RWPE2 (cell line): ENCODE results near the gene TCOF1.
"Not testable (repeated sequence)": the region's sequence is repeated elsewhere in the genome, so short reads cannot be mapped to it uniquely, and the experiment has no call there.

Source experiments
- ATAC-seq: fragments of 200-7000 bp; cut with Tn5 transposase; 3 replicates; pipeline ENCODE4 v1.9.1; 2021; ENCODE audit warnings: low read depth
- DNase-seq: peaks from one replicate; pipeline ENCODE4 v3.0.0-alpha.2; 2020; ENCODE audit warnings: low spot score
- H3K27ac ChIP-seq: fragments of 450-650 bp; 2 replicates; pipeline ENCODE4 v1.5.1; 2017; ENCODE audit warnings: mild to moderate bottlenecking; ENCODE audit not compliant: poor library complexity, severe bottlenecking
- H3K27me3 ChIP-seq: fragments of 250-450 bp; sonication (Bioruptor Pico); 2 replicates; pipeline ENCODE4 v1.5.1; 2021; ENCODE audit warnings: mild to moderate bottlenecking, moderate library complexity; ENCODE audit not compliant: insufficient read depth, poor library complexity, severe bottlenecking
- H3K36me3 ChIP-seq: fragments of 250-450 bp; sonication (Bioruptor Pico); 2 replicates; pipeline ENCODE4 v1.5.1; 2020; ENCODE audit warnings: low read depth, mild to moderate bottlenecking, moderate library complexity
- H3K4me1 ChIP-seq: fragments of 250-450 bp; sonication (Bioruptor Pico); 2 replicates; pipeline ENCODE4 v1.5.1; 2021; ENCODE audit warnings: mild to moderate bottlenecking, moderate library complexity; ENCODE audit not compliant: insufficient read depth, poor library complexity, severe bottlenecking
- H3K4me3 ChIP-seq: fragments of 250-450 bp; sonication (Bioruptor Pico); 2 replicates; pipeline ENCODE4 v1.5.1; 2021; ENCODE audit warnings: mild to moderate bottlenecking, moderate library complexity; ENCODE audit not compliant: severe bottlenecking
- H3K9me3 ChIP-seq: fragments of 250-450 bp; sonication (Bioruptor Pico); 2 replicates; pipeline ENCODE4 v1.5.1; 2021; ENCODE audit warnings: mild to moderate bottlenecking, moderate library complexity; ENCODE audit not compliant: severe bottlenecking
- TF ChIP-seq, protein P1 (sequence below): fragments of 450-650 bp; IDR thresholded peaks from one replicate; pipeline ENCODE4 v1.5.1; 2017; ENCODE audit warnings: mild to moderate bottlenecking, moderate library complexity; ENCODE audit not compliant: poor library complexity, severe bottlenecking

The TCOF1 gene

DNA sequence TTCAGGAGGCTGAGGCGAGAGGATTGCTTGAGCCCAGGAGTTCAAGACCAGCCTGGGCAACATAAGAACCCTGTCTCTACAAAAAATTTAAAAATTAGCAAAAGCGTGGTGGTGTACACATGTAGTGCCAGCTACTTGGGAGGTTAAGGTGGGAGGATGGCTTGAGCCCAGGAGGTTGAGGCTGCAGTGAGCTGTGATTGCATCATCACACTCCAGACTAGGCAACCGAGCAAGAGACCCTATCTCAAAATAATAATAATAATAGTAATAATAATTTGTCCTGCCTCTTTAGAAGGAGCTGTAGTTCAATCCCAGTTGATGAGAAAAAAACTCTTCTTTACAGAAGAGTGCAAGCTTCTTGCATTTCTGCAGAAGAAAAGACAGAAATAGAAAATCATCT lies 65.3 kb downstream of the TCOF1 start:
- TF ChIP-seq, protein P1, sequence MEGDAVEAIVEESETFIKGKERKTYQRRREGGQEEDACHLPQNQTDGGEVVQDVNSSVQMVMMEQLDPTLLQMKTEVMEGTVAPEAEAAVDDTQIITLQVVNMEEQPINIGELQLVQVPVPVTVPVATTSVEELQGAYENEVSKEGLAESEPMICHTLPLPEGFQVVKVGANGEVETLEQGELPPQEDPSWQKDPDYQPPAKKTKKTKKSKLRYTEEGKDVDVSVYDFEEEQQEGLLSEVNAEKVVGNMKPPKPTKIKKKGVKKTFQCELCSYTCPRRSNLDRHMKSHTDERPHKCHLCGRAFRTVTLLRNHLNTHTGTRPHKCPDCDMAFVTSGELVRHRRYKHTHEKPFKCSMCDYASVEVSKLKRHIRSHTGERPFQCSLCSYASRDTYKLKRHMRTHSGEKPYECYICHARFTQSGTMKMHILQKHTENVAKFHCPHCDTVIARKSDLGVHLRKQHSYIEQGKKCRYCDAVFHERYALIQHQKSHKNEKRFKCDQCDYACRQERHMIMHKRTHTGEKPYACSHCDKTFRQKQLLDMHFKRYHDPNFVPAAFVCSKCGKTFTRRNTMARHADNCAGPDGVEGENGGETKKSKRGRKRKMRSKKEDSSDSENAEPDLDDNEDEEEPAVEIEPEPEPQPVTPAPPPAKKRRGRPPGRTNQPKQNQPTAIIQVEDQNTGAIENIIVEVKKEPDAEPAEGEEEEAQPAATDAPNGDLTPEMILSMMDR, result no peak
- no peak for DNase-seq
- H3K9me3 ChIP-seq, result no peaks in the 10 kb centered on the region
- no peak overlapping the region for H3K4me3 ChIP-seq
- no peak for ATAC-seq
- no peak overlapping the region for H3K27ac ChIP-seq
- no peaks in the 10 kb centered on the region for H3K27me3 ChIP-seq
- H3K4me1 ChIP-seq, result no peaks in the 10 kb centered on the region
- H3K36me3 ChIP-seq, result no peaks in the 10 kb centered on the region

DNA sequence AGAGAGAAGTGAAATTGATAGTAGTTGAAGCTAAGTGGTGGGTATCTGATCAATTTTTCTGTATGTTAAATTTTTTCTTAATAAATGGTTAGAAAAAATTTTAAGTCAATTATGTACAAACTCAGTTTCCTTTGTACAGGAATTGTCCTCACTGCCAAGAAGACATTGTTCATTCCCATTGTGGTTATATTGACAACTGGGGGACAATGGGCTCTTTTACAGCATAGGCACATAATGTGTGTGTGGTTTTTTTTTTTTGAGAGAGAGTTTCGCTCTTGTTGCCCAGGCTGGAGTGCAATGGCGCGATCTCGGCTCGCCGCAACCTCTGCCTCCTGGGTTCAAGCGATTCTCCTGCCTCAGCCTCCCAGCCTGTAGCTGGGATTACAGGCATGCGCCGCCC lies 68.7 kb downstream of the TCOF1 start:
- H3K36me3 ChIP-seq, H3K27ac ChIP-seq, H3K27me3 ChIP-seq, H3K9me3 ChIP-seq, ATAC-seq, DNase-seq, H3K4me3 ChIP-seq, H3K4me1 ChIP-seq: not testable (repeated sequence)

DNA sequence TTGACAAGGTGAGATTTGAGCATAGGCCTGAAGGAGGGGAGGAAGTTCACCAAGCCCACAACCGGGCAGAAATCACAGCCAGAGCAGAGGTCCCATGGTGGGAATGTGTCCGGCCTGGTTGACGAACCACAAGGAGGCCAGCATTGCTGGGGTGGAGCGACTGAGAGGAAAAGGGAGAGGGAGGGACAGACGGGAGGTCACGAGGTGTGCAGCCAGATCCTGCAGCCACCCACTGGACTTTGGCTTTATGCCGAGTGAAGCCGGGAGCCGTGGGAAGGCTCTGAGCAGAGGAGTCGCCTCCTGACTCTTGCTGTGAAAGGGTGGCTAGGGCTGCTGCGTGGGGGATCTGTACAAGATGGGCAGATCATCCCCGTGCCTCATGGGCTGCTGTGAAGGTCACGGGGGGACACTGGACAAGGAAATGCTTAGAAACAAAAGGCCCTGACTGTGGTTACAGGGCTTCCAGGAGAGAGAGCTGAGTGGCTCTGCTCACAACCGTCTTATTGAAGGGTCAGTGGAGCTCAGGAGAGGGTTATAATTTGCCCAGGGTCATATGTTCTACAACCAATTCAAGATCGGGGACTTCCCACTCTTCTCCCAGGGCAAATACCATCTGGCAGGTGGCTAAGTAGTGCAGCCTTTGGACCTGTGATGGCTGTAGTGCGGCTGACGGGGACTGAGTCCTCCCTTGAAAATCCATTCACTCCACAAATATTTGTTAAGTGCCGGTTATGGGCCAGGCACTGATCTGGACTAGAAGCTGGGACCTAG lies 70.8 kb downstream of the TCOF1 start:
- TF ChIP-seq, protein P1, result no peak
- no peak overlapping the region for H3K27ac ChIP-seq
- DNase-seq (no peak), ATAC-seq (peak; percentile 17; the same call in 1 of the 3 replicates)
- no peaks in the 10 kb centered on the region for H3K4me1 ChIP-seq
- H3K36me3 ChIP-seq, result no peaks in the 10 kb centered on the region
- no peaks in the 10 kb centered on the region for H3K27me3 ChIP-seq
- H3K9me3 ChIP-seq, result no peaks in the 10 kb centered on the region
- no peak overlapping the region for H3K4me3 ChIP-seq

DNA sequence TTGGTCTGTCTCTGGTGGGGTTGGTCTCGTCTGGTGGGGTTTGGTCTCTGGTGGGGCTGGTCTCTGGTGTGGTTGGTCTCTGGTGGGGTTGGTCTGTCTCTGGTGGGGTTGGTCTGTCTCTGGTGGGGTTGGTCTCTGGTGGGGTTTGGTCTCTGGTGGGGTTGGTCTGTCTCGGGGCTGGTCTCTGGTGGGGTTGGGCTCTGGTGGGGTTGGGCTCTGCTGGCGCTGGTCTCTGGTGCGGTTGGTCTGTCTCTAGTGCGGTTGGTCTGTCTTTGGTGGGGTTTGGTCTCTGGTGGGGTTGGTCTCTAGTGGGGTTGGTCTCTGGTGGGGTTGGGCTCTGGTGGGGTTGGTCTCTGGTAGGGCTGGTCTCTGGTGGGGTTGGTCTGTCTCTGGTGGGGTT lies 71.5 kb downstream of the TCOF1 start:
- Histone ChIP-seq H3K27me3 (no peaks in the 10 kb centered on the region), H3K9me3 (no peaks in the 10 kb centered on the region), H3K36me3 (no peaks in the 10 kb centered on the region), H3K27ac (no peak overlapping the region), H3K4me3 (no peak overlapping the region), H3K4me1 (no peaks in the 10 kb centered on the region)
- TF ChIP-seq, protein P1, result no peak
- no peak for ATAC-seq
- no peak for DNase-seq

DNA sequence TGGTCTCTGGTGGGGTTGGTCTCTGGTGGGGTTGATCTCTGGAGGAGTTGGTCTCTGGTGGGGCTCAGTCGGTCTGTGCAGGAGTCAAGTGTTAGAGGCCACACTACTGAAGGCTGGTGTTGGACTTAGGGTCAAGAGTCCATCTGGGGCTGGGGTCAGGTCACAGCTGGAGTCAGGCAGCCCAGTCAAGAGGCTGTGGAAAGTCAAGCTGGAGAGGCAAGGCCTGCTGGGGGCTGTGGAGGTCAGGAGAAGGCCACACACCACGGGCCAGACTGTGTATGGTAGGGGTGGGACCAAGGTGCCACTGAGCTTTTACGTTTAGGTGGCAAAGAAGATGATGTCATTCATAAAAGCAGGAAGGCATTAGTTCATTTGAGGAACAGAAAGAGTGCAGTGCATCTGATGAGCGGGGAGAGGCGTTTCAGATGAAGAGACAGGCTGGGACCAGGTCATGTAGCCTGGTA lies 71.9 kb downstream of the TCOF1 start:
- no peaks in the 10 kb centered on the region for H3K36me3 ChIP-seq
- H3K9me3 ChIP-seq, result no peaks in the 10 kb centered on the region
- DNase-seq (no peak), ATAC-seq (no peak)
- no peaks in the 10 kb centered on the region for H3K27me3 ChIP-seq
- H3K27ac ChIP-seq, result no peak overlapping the region
- H3K4me3 ChIP-seq, result no peak overlapping the region
- H3K4me1 ChIP-seq, result no peaks in the 10 kb centered on the region
- TF ChIP-seq, protein P1, result no peak
